HG03095 (cell line): Measurements from ENCODE around the gene HEATR3.
"Not testable (repeated sequence)": the region's sequence is repeated elsewhere in the genome, so short reads cannot be mapped to it uniquely, and the experiment has no call there.

Experiments
- ATAC-seq: cut with Tn5 transposase; IDR thresholded peaks from one replicate; pipeline ENCODE4 v1.9.1; 2021; ENCODE audit warnings: moderate library complexity; ENCODE audit not compliant: unreplicated experiment

HEATR3 gene

DNA sequence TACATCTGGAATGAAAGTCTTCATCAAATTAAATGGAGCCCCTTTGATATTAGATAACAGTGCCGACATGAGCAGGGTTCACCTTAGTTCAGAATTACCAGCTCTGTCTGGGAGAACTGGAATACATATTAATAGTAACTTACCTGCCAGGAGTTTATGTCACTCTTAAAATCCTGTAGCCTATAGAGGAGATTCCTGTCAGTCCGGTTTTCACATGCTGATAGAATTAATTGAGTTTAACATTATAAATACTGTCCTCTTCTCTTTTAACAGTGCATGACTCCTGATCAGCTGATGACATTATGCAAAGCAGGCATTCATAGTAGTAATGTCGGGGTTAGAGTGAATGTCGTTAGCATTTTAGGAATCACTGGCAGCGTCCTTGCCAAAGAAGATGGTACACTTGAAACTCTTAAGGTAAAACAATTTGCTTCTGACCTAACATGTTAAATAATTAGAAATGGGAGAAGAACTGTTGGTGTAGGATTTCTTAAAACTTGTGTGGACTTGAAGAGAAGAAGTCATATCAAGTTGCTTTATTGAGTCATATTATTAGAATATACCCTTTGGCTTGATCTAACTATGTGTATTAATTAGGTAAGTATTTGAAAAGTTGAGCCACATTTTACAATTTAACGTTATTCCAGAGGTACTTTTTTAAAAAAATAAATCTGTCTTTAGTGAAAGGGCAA is 34.3 kb downstream of the HEATR3 start:
- no peak for ATAC-seq

DNA sequence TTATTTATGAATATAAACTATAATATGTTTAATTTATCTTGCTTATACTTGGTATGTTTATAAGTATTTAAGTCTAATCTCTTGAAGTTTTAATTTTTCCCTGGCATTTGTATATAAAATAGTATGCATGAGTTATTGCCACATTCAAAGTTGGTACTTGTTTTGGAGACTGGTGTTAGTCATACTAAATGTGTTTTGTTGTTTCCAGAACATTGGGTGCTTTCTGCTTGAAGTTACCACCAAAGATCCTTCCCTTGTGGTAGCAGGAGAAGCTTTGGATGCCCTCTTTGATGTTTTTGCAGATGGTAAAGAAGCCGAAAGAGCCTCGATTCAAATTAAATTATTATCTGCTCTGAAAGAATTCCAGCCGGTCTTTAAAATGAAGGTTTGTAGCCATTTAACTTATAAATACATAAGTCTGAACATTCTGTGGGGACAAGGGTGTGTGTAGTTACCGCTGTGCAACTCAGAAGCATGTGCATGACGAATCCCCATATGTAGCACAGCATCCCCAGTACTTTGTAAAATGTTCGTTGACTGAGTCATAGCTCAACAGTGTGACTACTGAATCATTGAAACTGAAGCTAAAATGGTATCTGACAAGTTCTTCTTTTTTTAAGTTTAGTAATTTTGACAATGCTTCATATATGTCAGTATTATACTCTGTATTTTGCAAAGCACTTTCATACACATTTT is 36.4 kb downstream of the HEATR3 start:
- ATAC-seq = peak; percentile 83

- no peak for ATAC-seq
Observed at GRCh38 chr16:50103764-50104163, 38.0 kb downstream of the HEATR3 start.

- no peak for ATAC-seq
Observed at GRCh38 chr16:50114357-50115129, 48.8 kb downstream of the HEATR3 start.

GRCh38 chr16:50120711-50121110 is 54.9 kb downstream of the HEATR3 start:
- ATAC-seq = no peak

GRCh38 chr16:50121278-50121677 is 55.5 kb downstream of the HEATR3 start:
- peak; percentile 59 for ATAC-seq

- peak; percentile 66 for ATAC-seq
Observed at GRCh38 chr16:50121721-50122445, 56.1 kb downstream of the HEATR3 start.

DNA sequence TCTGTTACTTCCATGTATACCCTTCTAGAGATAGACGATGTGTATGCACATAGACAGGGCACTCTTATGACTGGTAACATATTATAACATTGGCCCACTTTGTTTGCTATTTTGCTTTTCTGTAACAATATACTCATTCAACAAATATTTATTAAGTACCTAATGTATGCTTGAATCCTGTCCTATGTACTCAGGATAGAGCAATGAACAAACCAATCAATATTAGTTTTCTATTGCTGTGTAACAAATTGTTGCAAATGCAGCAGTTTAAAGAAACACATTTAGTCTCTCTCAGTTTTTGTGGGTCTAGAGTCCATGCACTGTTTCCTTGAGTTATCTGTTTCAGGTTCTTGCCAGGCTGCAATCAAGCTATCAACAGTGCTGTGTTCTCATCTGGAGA is 57.6 kb downstream of the HEATR3 start:
- no peak for ATAC-seq

DNA sequence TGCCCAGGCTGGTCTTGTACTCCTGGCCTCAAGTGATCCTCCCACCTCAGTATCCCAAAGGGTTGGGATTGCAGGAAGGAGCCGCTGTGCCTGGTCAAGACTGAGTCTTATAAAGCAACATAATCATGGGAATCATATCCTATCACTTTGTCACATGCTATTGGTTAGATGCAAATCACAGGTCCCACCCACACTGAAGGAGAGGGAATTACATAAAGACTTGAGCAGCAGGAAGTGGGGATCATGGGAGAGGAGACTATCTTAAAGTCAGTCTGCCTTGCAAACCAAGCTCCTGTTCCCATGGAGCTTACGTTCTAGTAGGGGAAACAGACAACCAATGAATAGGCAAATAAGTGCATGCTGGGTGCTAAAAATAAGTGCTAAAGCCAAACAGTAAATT is 59.0 kb downstream of the HEATR3 start:
- ATAC-seq = no peak

GRCh38 chr16:50126183-50126582 is 60.4 kb downstream of the HEATR3 start:
- ATAC-seq = no peak

GRCh38 chr16:50132571-50132970 is 66.8 kb downstream of the HEATR3 start:
- not testable (repeated sequence) for ATAC-seq

DNA sequence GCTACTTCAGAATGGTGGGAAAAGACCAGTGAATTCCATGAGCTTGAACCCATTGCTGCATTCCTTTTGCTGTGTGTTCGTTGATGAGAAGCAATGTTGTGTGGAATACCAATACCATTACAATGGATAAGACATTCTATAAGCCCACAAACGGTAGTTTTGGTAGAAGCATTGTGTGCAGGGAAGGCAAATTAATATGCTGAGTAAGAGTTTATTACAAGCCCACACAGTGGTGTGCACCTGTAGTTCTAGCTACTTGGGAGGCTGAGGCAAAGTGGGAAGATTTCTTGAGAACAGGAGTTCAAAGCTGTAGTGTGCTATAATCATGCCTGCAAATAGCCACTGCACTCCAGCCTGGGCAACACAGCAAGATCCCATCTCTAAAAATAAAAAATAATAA is 67.4 kb downstream of the HEATR3 start:
- ATAC-seq = no peak

DNA sequence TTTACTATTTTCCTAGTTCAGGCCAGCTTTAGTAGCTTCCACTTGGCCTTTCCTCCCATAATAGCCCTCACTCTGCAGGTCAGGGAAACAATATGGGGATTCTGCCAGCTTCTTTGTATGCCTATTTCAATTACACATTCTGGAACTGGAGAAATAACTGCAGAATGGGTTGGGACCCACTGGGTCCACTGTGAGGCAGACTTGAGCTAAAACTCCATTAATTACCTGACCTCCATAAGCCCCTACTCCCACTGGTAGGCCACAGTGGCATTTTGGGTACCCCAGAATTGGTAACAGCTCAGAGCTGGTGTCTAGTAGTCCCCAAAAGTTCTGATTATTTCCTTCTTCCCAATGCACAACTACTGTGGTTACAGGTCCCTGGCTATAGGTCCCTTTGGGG is 70.6 kb downstream of the HEATR3 start:
- no peak for ATAC-seq

DNA sequence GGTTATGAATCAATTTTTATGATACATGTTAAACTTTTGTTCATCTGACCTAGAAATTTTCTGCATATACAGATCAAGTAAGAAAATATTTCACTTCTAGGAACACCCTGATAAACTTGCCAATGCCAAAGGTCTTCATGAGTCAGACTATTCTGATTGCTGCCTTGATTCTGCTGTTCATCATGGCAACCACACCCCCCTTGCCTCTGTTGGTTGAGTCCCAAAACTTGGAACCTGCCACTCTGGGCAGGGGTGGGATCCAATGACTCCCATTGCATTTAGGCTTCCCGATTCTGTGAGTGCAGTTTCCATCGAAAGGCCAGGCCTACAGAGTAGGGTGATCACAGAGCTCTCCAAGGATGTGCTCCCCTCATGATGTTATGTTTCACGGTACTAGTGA is 71.5 kb downstream of the HEATR3 start:
- ATAC-seq = no peak

DNA sequence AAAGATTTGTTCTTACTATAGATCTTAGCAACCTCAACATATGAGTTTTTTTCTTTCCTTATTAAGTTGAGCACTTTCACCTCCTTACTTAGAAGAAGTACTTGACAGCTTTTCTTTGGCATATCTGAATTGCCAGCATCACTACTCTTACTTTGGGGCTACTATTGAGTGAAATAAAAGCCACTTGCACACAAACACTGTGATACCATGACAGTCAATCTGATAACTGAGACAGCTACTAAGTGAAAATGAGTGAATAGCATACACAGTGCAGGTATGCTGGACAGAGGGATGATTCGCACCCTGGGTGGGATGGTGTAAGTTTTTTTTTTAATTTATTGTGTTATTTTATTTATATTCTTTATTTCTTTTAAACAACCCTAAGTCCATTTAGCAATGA is 73.8 kb downstream of the HEATR3 start:
- no peak for ATAC-seq

GRCh38 chr16:50144211-50144610 is 78.4 kb downstream of the HEATR3 start:
- ATAC-seq = no peak

DNA sequence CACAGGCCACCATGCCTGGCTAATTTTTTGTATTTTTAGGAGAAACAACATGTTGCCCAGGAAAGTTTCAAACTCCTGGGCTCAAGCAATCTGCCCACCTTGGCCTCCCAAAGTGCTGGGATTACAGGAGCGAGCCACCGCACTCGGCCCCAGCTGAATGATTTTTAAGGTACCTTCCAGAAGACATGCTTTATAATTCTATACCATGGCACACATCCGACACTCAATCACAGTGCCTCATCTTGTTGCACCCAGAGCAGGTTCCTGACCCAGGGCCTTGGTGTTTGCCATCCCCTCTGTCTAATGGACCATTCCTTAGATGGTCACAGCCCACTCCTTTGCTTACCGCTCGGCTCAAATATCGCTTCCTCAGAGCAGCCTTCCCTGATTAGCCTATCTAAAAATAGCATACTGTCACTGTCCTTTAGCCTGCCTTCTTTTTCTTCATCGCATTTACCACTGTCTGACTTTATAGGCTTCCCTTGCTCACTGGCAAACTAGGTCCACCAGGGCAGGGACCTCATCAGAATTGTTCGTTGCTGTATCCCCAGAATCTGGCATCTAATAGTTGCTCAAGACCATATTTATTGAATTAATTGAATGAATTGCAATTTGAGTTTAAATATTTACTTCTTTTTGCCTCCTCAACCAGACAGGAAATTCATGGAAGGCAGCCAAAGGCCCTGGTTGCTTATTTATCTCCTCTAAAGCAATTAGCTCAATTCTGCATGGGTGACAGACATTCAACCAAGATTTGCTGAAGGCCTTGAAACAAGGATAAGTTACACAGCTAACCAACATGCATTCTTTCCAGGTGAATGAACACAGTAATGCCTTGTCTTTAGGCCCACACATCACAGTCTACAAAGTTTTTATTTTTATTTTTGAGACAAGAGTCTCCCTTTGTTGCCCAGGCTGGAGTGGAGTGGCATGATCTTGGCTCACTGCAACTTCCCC is 81.0 kb downstream of the HEATR3 start:
- no peak for ATAC-seq

GRCh38 chr16:50151322-50151721 is 85.6 kb downstream of the HEATR3 start:
- no peak for ATAC-seq

- no peak for ATAC-seq
Observed at GRCh38 chr16:50151756-50152155, 86.0 kb downstream of the HEATR3 start.

DNA sequence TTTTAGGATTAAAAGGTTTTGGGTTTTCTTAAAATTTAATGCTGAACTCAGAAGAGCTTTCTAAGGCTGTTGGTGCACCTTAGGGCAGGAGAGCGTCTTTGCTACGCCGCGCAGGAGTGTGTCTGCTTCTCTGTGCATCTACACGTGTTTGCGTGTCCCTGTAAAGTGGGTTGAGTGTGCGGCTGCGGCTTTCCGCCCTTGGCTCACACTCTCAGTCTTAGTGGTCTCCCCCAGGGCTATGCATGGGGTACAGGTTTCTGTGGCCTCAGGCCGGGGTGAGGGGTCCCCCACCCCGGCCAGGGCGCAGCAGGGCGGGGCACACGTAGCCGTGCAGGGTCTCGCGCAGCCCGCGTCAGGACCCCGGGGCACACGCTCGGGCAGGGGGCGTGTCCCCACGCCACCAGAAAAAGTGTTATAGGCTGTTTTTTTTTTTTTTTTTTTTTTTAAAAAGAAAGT is 86.6 kb downstream of the HEATR3 start:
- ATAC-seq = peak; percentile 40
